VCaP (cell line): ENCODE data around the gene LENEP.

ENCODE experiments used
- H3K27ac ChIP-seq: fragments of 450-650 bp; 2 replicates; pipeline ENCODE4 v1.5.1; 2017
- TF ChIP-seq, protein P1 (sequence below): fragments of 450-650 bp; conservative IDR thresholded peaks from 2 replicates; pipeline ENCODE4 v1.5.1; 2017; ENCODE audit warnings: mild to moderate bottlenecking, moderate library complexity

The LENEP gene

DNA sequence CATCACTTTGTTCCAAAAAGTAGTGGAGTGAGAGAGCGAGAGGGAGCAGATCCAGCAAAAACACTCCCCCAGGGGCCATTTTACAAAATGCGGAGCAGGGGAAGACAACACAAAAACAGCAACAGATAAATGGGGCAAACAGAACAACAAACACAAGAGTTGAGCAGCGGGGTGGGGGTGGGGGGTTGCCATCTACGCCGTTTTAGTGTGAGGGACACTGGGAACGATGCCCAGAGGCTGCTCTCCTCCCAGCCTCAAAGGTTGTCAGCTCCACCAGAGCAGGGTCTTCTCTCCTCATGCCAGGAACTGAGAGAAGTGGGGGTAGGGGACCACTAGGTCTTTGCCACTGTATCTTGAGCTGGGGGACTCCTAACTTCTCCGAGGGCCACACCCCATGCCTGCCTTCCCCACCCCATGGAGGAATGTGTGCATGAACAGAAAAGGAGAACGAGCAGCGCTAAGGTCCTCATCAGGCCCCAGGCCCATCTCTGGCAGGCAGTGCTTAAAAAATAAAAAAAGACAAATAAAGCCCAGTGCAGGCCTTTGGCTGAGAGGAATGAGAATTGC is 36.2 kb upstream of the LENEP start:
- H3K27ac ChIP-seq: peak overlapping the region; percentile 66
- TF ChIP-seq, protein P1, sequence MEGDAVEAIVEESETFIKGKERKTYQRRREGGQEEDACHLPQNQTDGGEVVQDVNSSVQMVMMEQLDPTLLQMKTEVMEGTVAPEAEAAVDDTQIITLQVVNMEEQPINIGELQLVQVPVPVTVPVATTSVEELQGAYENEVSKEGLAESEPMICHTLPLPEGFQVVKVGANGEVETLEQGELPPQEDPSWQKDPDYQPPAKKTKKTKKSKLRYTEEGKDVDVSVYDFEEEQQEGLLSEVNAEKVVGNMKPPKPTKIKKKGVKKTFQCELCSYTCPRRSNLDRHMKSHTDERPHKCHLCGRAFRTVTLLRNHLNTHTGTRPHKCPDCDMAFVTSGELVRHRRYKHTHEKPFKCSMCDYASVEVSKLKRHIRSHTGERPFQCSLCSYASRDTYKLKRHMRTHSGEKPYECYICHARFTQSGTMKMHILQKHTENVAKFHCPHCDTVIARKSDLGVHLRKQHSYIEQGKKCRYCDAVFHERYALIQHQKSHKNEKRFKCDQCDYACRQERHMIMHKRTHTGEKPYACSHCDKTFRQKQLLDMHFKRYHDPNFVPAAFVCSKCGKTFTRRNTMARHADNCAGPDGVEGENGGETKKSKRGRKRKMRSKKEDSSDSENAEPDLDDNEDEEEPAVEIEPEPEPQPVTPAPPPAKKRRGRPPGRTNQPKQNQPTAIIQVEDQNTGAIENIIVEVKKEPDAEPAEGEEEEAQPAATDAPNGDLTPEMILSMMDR: no peak

DNA sequence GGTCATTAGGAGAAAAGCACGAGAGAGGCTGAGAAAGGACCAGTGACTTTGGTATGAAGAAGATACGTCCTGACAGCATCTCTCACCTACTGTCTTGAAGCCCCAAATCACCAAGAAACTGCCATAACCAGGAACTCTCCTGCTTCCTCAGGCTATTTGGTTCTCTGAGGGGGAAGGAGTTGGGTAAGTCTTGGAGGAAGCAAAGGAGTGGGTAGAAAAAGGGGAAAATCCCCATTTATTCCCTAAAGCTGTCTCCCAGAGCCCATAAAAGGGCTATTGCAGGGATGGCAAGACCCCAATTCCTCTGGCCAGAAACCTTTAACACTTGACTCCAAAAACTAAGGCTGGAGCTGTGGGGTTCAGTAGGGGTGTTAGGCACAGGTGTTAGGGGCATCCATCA is 35.4 kb upstream of the LENEP start:
- TF ChIP-seq, protein P1: no peak
- H3K27ac ChIP-seq: peak overlapping the region; percentile 0; the same call in 1 of the 2 replicates

DNA sequence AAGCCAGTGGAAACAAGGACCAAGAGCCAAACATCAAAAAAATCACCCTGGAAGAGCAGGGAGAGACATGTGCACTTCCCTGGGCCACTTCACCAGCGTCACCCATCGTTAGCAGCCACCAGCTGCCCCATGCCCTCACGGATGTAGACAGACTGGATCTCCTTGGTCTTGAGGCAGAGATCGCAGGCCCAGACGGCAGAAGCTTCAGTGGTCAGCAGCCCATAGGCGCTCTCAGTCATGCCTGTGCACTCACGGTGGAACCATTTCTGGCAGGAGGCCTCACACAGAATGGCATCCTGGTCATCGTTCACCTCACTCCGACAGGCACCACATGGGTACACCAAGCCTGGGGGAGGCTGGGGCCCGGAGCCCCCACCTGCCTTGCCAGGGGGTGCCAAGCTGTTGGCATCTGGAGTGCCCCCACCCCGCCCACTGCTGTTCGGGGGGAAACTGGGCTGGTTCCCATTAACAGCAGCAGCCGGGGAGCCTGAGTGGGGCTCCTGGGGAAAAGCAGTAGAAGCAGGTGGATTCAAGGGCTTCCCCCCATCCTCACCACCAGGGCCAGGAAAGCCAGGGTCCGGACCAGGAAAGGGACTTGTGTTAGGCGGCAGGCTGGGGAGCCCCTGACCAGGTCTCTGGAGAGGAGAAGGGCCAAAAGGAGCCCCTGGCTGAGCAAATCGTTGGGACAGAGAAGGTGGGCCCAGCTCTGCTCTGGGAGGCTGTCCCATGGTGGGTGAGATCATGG is 34.5 kb upstream of the LENEP start:
- peak overlapping the region; percentile 0; the same call in 1 of the 2 replicates for H3K27ac ChIP-seq
- TF ChIP-seq, protein P1: no peak

DNA sequence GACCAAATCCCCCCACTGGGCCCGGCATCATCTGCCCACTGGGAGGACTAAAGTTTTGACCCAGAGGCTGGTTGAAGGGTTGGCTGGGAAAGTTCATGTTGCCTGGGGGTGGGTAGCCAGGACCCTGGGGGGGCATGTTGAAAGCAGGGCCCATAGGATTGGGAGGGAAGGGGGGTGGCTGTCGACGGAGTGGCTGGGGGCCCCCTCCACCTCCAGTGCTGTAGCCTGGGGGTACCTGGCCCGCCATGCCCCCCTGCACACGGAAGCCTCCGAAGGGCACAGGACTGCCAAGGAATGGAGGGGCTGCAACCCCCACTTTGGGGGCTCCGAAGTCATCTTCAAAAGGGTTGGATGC is 34.0 kb upstream of the LENEP start:
- TF ChIP-seq, protein P1: no peak
- H3K27ac ChIP-seq: peak overlapping the region; percentile 100

DNA sequence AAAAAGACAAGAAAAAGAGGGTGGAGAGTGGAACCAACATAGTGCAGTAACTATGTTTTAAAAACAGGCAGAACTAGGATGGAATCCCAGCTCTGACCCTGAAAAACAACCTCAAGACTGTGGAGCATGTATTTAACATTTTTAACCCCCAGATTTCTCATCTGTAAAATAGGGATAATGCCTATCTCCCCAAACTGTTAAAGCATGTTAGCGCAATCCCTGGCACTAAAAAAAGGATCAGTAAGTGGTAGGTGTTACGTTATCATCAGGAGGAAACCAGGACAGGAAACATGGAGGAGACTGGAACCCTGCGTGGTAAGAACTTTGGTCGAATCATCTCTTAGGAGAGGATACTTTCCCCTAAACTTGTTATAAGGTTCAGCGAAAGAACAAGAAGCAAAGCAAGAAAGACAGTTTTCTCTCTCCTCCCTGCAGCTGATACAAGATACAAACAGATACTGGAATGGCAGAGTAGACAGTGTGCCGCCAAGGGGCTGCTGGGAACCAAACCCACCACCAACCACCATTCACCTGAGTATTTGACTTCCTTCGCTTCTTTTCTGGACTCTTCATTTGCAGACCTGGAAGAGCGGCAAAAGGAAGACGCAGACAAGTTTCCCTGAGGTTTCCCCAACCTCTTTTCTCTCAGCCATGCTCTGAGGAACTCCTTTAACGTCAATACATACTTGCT is 32.8 kb upstream of the LENEP start:
- peak overlapping the region; percentile 100 for H3K27ac ChIP-seq
- TF ChIP-seq, protein P1: no peak

DNA sequence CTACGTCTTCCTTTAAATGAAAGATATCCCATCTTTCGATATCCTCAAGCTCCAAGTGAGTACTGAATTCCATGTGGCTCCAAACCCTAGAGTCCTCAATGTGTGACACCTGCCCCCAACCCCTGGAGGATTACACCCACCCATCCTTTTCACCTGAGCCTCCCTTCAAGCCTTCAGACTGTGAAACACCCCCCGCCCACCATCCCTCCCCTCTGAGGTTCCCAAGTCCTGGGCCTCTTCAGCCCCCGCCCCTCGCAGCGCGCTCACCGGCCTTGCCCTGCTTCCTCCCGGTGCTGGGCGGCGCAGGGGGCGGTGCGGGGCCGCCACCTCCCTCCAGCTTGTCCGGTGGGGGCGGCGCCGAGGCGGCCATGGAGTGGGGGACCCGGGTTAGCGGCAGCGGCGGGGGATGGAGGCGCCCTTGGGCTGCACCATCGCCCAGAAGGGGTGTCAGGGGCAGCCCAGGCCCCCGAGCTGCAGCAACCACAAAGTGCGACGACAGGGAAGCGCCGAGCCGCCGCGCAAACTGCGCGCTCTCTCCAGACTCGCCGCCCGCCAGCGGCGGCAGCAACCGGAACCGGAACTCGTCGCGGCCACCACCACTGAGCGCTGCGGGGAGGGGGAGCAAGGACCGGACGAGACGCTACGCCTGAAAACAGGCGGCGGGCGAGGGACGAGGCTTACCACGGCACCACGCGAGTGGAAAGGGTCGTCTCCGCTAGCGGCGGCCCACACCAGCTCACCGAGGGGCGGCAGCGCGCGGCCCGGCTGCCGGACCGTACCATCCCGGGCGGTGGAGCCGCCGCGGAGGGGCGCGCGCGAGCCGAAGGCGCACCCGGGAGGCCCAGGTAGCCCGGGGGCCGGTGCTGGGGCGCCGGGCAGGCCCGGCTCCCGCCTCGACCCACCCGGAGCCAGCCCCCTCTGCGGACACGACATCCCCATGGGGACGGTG is 31.9 kb upstream of the LENEP start, which contains the start of gene PYGO2:
Gene PYGO2, minus strand, starts transcription at position 576 of the 949 bp plus-strand sequence. Its CDS starts 206 bp downstream, at position 370.
- peak within 1 kb of the TSS; percentile 100 for H3K27ac ChIP-seq
- TF ChIP-seq, protein P1: peak; percentile 99
